Measurements from ENCODE around the gene IKBIP. TPM values are rescaled to one million over a fixed set of nuclear protein-coding genes. Genes with fewer than 3 reads are reported as not detected.
A peak's percentile ranks its signal among the peaks of the same experiment; 100 is the strongest.

IKBIP gene, protein sequence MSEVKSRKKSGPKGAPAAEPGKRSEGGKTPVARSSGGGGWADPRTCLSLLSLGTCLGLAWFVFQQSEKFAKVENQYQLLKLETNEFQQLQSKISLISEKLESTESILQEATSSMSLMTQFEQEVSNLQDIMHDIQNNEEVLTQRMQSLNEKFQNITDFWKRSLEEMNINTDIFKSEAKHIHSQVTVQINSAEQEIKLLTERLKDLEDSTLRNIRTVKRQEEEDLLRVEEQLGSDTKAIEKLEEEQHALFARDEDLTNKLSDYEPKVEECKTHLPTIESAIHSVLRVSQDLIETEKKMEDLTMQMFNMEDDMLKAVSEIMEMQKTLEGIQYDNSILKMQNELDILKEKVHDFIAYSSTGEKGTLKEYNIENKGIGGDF
- total RNA-seq (32.1 TPM), polyA plus RNA-seq (ENCODE audit: insufficient read depth in 1 of 8, insufficient read length in 8 of 8, low replicate concordance in 1 of 8) (10 to 100 TPM; 22.2 to 34.8 (median 23.2) TPM)
- long read RNA-seq, donor 1, transcript IKBIP-202 (3 exons, 1,645 nt): minor isoform, 5 of 15 reads
- long read RNA-seq, donor 1, transcript IKBIP-203 (2 exons, 1,368 nt): major isoform, 6 of 15 reads
- long read RNA-seq, donor 1, partial matches to known transcripts: 0 of 15 reads
- long read RNA-seq, donor 1, other reads (novel, unspliced or antisense): 0 of 15 reads
- long read RNA-seq, donor 2, partial matches to known transcripts: 0 of 3 reads
- long read RNA-seq, donor 2, other reads (novel, unspliced or antisense): 0 of 3 reads
- long read RNA-seq, donor 3, transcript IKBIP-202 (3 exons, 1,645 nt): major isoform, 5 of 13 reads
- long read RNA-seq, donor 3, transcript IKBIP-203 (2 exons, 1,368 nt): major isoform, 5 of 13 reads
- long read RNA-seq, donor 3, partial matches to known transcripts: 0 of 13 reads
- long read RNA-seq, donor 3, other reads (novel, unspliced or antisense): 0 of 13 reads
- long read RNA-seq, donor 4, transcript IKBIP-203 (2 exons, 1,368 nt): major isoform, 10 of 16 reads
- long read RNA-seq, donor 4, partial matches to known transcripts: 0 of 16 reads
- long read RNA-seq, donor 4, other reads (novel, unspliced or antisense): 0 of 16 reads
- long read RNA-seq, donor 5, transcript IKBIP-203 (2 exons, 1,368 nt): major isoform, 26 of 66 reads
- long read RNA-seq, donor 5, transcript IKBIP-201 (3 exons, 3,189 nt): minor isoform, 23 of 66 reads
- long read RNA-seq, donor 5, transcript IKBIP-202 (3 exons, 1,645 nt): minor isoform, 17 of 66 reads
- long read RNA-seq, donor 5, partial matches to known transcripts: 0 of 66 reads
- long read RNA-seq, donor 5, other reads (novel, unspliced or antisense): 0 of 66 reads
- long read RNA-seq, donor 6, transcript IKBIP-201 (3 exons, 3,189 nt): minor isoform, 8 of 30 reads
- long read RNA-seq, donor 6, transcript IKBIP-202 (3 exons, 1,645 nt): minor isoform, 9 of 30 reads
- long read RNA-seq, donor 6, transcript IKBIP-203 (2 exons, 1,368 nt): major isoform, 13 of 30 reads
- long read RNA-seq, donor 6, partial matches to known transcripts: 0 of 30 reads
- long read RNA-seq, donor 6, other reads (novel, unspliced or antisense): 0 of 30 reads
- long read RNA-seq, donor 7, transcript IKBIP-202 (3 exons, 1,645 nt): major isoform, 15 of 38 reads
- long read RNA-seq, donor 7, transcript IKBIP-201 (3 exons, 3,189 nt): minor isoform, 10 of 38 reads
- long read RNA-seq, donor 7, transcript IKBIP-203 (2 exons, 1,368 nt): minor isoform, 13 of 38 reads
- long read RNA-seq, donor 7, partial matches to known transcripts: 0 of 38 reads
- long read RNA-seq, donor 7, other reads (novel, unspliced or antisense): 0 of 38 reads
- long read RNA-seq, donor 8, transcript IKBIP-201 (3 exons, 3,189 nt): minor isoform, 9 of 28 reads
- long read RNA-seq, donor 8, transcript IKBIP-203 (2 exons, 1,368 nt): minor isoform, 9 of 28 reads
- long read RNA-seq, donor 8, transcript IKBIP-202 (3 exons, 1,645 nt): major isoform, 10 of 28 reads
- long read RNA-seq, donor 8, partial matches to known transcripts: 0 of 28 reads
- long read RNA-seq, donor 8, other reads (novel, unspliced or antisense): 0 of 28 reads
- long read RNA-seq, donor 9, transcript IKBIP-201 (3 exons, 3,189 nt): major isoform, 7 of 19 reads
- long read RNA-seq, donor 9, transcript IKBIP-202 (3 exons, 1,645 nt): minor isoform, 6 of 19 reads
- long read RNA-seq, donor 9, transcript IKBIP-203 (2 exons, 1,368 nt): minor isoform, 6 of 19 reads
- long read RNA-seq, donor 9, partial matches to known transcripts: 0 of 19 reads
- long read RNA-seq, donor 9, other reads (novel, unspliced or antisense): 0 of 19 reads
- long read RNA-seq, donor 10, transcript IKBIP-201 (3 exons, 3,189 nt): minor isoform, 5 of 42 reads
- long read RNA-seq, donor 10, transcript IKBIP-202 (3 exons, 1,645 nt): minor isoform, 14 of 42 reads
- long read RNA-seq, donor 10, transcript IKBIP-203 (2 exons, 1,368 nt): major isoform, 17 of 42 reads
- long read RNA-seq, donor 10, partial matches to known transcripts: 6 of 42 reads
- long read RNA-seq, donor 10, other reads (novel, unspliced or antisense): 0 of 42 reads
- long read RNA-seq, donor 11, transcript IKBIP-202 (3 exons, 1,645 nt): minor isoform, 6 of 24 reads
- long read RNA-seq, donor 11, transcript IKBIP-201 (3 exons, 3,189 nt): minor isoform, 7 of 24 reads
- long read RNA-seq, donor 11, transcript IKBIP-203 (2 exons, 1,368 nt): major isoform, 11 of 24 reads
- long read RNA-seq, donor 11, partial matches to known transcripts: 0 of 24 reads
- long read RNA-seq, donor 11, other reads (novel, unspliced or antisense): 0 of 24 reads

DNA sequence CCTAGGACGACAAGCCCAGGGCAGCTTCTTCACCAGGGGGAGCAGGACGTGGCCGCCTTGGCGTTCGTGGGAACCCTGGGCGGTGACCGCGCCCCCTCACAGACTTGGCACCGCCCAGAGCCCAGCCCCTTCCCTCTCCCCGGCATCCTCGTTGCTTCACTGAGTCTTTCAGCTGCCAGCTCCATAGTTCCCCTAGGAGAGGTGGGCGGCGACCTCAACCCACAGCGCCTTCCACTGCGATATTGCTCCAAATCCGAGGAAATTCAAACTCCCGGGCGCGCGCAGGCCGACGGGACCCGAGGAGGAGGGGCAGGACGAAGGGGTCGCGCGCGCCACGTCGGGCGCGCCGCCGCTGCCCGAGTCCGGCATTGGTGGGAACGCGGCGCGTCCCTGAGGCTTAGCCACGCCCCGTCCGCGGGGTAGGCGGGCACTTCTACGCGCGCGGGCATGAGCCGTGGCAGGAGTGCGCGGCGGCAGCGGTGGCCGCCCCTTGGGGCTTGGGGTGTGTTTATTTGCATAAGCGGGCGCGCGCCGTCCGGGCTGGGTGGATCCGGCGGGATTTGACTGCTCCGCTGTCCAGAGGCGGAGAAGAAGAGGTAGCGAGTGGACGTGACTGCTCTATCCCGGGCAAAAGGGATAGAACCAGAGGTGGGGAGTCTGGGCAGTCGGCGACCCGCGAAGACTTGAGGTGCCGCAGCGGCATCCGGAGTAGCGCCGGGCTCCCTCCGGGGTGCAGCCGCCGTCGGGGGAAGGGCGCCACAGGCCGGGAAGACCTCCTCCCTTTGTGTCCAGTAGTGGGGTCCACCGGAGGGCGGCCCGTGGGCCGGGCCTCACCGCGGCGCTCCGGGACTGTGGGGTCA, at the start of gene IKBIP, which contains the start of gene APAF1:
TSS of gene IKBIP (minus strand) at position 77 of the 860 bp plus-strand sequence. CDS start 87 bp downstream, outside the sequence.
TSS of gene APAF1 (plus strand) at position 579 of the 860 bp plus-strand sequence. CDS start 3,070 bp downstream, outside the sequence.
- H3K4me1 ChIP-seq (ENCODE audit: control insufficient read depth, insufficient read depth, low read length): no peaks in the 10 kb centered on the region
- H3K36me3 ChIP-seq (ENCODE audit: control insufficient read depth, insufficient read depth, low read length): peaks cover 6% of the 10 kb centered on the region
- H3K4me3 ChIP-seq (ENCODE audit: low read length): peak within 1 kb of the TSS; percentile 98
- H3K27ac ChIP-seq (ENCODE audit: low read length): peak within 1 kb of the TSS; percentile 98
- H3K27me3 ChIP-seq (ENCODE audit: control insufficient read depth, insufficient read depth, low read length): no peaks in the 10 kb centered on the region
- DNase-seq: peak; percentile 98
- WGBS (ENCODE audit: insufficient coverage): under 1% methylated on average over 87 of the region's 91 CpGs
- H3K9me3 ChIP-seq (replicated peaks; ENCODE audit: control insufficient read depth, low read depth, low read length): no peaks in the 10 kb centered on the region

GRCh38 chr12:98691351-98691750, 46.8 kb upstream of the IKBIP start:
- no peak overlapping the region for H3K27ac ChIP-seq (ENCODE audit: low read length)
- H3K9me3 ChIP-seq (replicated peaks; ENCODE audit: control insufficient read depth, low read depth, low read length): no peaks in the 10 kb centered on the region
- DNase-seq: no peak
- peaks cover 35% of the 10 kb centered on the region for H3K36me3 ChIP-seq (ENCODE audit: control insufficient read depth, insufficient read depth, low read length)
- no peaks in the 10 kb centered on the region for H3K4me1 ChIP-seq (ENCODE audit: control insufficient read depth, insufficient read depth, low read length)
- H3K4me3 ChIP-seq (ENCODE audit: low read length): no peak overlapping the region
- no peaks in the 10 kb centered on the region for H3K27me3 ChIP-seq (ENCODE audit: control insufficient read depth, insufficient read depth, low read length)

DNA sequence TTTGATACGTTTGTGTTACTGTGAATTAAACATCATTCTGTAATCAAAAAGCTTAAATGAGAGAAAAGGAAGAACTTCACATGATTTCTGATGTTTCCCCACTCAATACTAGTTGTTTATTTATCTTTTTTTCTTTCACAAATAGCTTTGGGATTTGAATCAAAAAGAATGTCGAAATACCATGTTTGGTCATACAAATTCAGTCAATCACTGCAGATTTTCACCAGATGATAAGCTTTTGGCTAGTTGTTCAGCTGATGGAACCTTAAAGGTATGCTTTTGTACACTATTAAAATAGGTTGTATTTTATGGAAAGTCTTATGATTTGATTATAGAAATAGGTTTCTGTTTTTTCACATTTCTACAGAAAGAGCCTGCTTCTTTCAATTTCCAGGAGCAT, 42.0 kb upstream of the IKBIP start:
- Histone ChIP-seq H3K9me3 (replicated peaks; ENCODE audit: control insufficient read depth, low read depth, low read length) (no peaks in the 10 kb centered on the region), H3K4me3 (ENCODE audit: low read length) (no peak overlapping the region), H3K27me3 (ENCODE audit: control insufficient read depth, insufficient read depth, low read length) (no peaks in the 10 kb centered on the region), H3K27ac (ENCODE audit: low read length) (no peak overlapping the region), H3K4me1 (ENCODE audit: control insufficient read depth, insufficient read depth, low read length) (no peaks in the 10 kb centered on the region), H3K36me3 (ENCODE audit: control insufficient read depth, insufficient read depth, low read length) (peaks cover 33% of the 10 kb centered on the region)
- DNase-seq: no peak
- no CpG with 5 or more reads among the region's 2 CpGs for WGBS (ENCODE audit: insufficient coverage)

GRCh38 chr12:98684199-98684598, 39.6 kb upstream of the IKBIP start:
- no peak for DNase-seq
- H3K36me3 ChIP-seq (ENCODE audit: control insufficient read depth, insufficient read depth, low read length): peaks cover 44% of the 10 kb centered on the region
- H3K4me1 ChIP-seq (ENCODE audit: control insufficient read depth, insufficient read depth, low read length): no peaks in the 10 kb centered on the region
- no peak overlapping the region for H3K4me3 ChIP-seq (ENCODE audit: low read length)
- H3K9me3 ChIP-seq (replicated peaks; ENCODE audit: control insufficient read depth, low read depth, low read length): no peaks in the 10 kb centered on the region
- no peak overlapping the region for H3K27ac ChIP-seq (ENCODE audit: low read length)
- no peaks in the 10 kb centered on the region for H3K27me3 ChIP-seq (ENCODE audit: control insufficient read depth, insufficient read depth, low read length)
- WGBS (ENCODE audit: insufficient coverage): no CpG with 5 or more reads among the region's 2 CpGs

DNA sequence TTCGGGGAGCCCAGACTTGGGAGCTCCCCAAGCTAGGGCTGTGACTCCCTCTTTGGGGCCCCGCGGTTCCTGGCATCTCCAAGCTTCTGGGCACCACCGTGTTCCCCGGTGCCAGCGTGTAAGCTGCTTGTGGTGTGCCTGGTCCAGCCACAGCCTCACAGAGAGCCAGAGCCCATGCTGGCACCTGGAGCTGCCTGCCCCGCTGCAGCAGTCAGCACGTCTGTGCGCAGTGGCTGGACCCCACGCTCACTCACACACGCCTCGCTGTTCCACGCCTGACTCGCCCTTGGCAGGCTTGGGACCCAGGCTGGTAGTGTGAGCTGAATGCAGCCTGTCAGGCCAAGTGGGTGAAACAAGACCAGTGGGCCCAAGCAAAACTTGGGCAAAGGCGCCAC, 35.0 kb upstream of the IKBIP start:
- no peaks in the 10 kb centered on the region for H3K27me3 ChIP-seq (ENCODE audit: control insufficient read depth, insufficient read depth, low read length)
- no peaks in the 10 kb centered on the region for H3K9me3 ChIP-seq (replicated peaks; ENCODE audit: control insufficient read depth, low read depth, low read length)
- no peaks in the 10 kb centered on the region for H3K4me1 ChIP-seq (ENCODE audit: control insufficient read depth, insufficient read depth, low read length)
- DNase-seq: no peak
- no peak overlapping the region for H3K4me3 ChIP-seq (ENCODE audit: low read length)
- no peak overlapping the region for H3K27ac ChIP-seq (ENCODE audit: low read length)
- H3K36me3 ChIP-seq (ENCODE audit: control insufficient read depth, insufficient read depth, low read length): peaks cover 42% of the 10 kb centered on the region
- 91% methylated on average over 13 of the region's 15 CpGs for WGBS (ENCODE audit: insufficient coverage)

DNA sequence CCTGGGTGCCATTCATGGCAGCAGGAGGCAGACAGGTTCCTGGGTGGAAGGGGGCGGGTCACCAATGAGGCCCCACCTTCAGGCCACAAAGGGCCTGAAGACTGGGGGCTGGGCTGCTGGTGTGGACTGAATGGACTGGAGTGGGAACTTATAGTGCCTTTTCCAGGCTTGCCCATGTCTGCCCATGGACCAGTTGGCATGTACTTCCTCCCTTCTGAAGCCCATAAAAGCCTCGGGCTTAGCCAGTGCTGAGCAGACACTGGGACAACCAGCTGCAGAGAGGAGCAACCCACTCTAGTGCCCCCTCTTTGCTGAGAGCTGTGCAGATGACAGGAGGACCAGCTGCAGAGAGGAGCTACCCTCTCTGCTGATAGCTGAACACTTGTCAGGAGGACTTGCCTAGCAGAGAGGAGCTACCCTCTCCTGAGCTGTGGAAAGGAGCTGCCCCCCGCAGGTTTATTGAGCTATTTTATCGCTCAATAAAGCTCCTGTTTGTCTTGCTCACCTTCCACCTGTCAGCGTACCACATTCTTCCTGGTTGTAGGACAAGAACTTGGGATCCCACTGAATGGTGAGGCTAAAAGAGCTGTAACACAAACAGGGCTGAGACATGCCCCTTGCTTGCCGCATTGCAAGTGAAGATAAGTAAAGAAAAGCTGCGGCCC, 34.5 kb upstream of the IKBIP start:
- H3K36me3 ChIP-seq (ENCODE audit: control insufficient read depth, insufficient read depth, low read length): peaks cover 42% of the 10 kb centered on the region
- WGBS (ENCODE audit: insufficient coverage): 97% methylated on average over 4 of the region's 7 CpGs
- no peaks in the 10 kb centered on the region for H3K4me1 ChIP-seq (ENCODE audit: control insufficient read depth, insufficient read depth, low read length)
- no peaks in the 10 kb centered on the region for H3K9me3 ChIP-seq (replicated peaks; ENCODE audit: control insufficient read depth, low read depth, low read length)
- H3K27me3 ChIP-seq (ENCODE audit: control insufficient read depth, insufficient read depth, low read length): no peaks in the 10 kb centered on the region
- DNase-seq: no peak
- no peak overlapping the region for H3K4me3 ChIP-seq (ENCODE audit: low read length)
- H3K27ac ChIP-seq (ENCODE audit: low read length): no peak overlapping the region

- WGBS (ENCODE audit: insufficient coverage): 80% methylated on average over 13 of the region's 15 CpGs
- Histone ChIP-seq H3K4me1 (ENCODE audit: control insufficient read depth, insufficient read depth, low read length) (no peaks in the 10 kb centered on the region), H3K4me3 (ENCODE audit: low read length) (no peak overlapping the region), H3K9me3 (replicated peaks; ENCODE audit: control insufficient read depth, low read depth, low read length) (no peaks in the 10 kb centered on the region), H3K36me3 (ENCODE audit: control insufficient read depth, insufficient read depth, low read length) (peaks cover 42% of the 10 kb centered on the region), H3K27me3 (ENCODE audit: control insufficient read depth, insufficient read depth, low read length) (no peaks in the 10 kb centered on the region), H3K27ac (ENCODE audit: low read length) (no peak overlapping the region)
- no peak for DNase-seq
These were observed 33.8 kb upstream of the IKBIP start for GRCh38 chr12:98678236-98678945.
